ENCODE measurements around the gene FANK1. TPM values are rescaled to one million over a fixed set of nuclear protein-coding genes. Genes with fewer than 3 reads are reported as not detected.

Gene FANK1
- total RNA-seq, 1 donor from 2014 or later: 3.3 TPM

GRCh38 chr10:125992254-125992653 lies 95.9 kb downstream of the FANK1 start:
- Mint-ChIP-seq H3K9me3 (ENCODE audit: low read depth) (no peaks in the 10 kb centered on the region), H3K27me3 (ENCODE audit: low read depth) (no peaks in the 10 kb centered on the region), H3K4me3 (ENCODE audit: unreplicated experiment) (no peak overlapping the region), H3K36me3 (ENCODE audit: low read depth) (peaks cover 1% of the 10 kb centered on the region), H3K27ac (ENCODE audit: unreplicated experiment) (no peak overlapping the region), H3K4me1 (ENCODE audit: low read depth) (peaks cover 11% of the 10 kb centered on the region)
- no peak for DNase-seq (ENCODE audit: low spot score)
- TF ChIP-seq CTCF (IDR thresholded peaks at IDR 0.05): no peak

- H3K4me3 Mint-ChIP-seq (ENCODE audit: unreplicated experiment): no peak overlapping the region
- peaks cover 4% of the 10 kb centered on the region for H3K36me3 Mint-ChIP-seq (ENCODE audit: low read depth)
- DNase-seq (ENCODE audit: low spot score): no peak
- H3K4me1 Mint-ChIP-seq (ENCODE audit: low read depth): peaks cover 11% of the 10 kb centered on the region
- H3K27ac Mint-ChIP-seq (ENCODE audit: unreplicated experiment): no peak overlapping the region
- H3K27me3 Mint-ChIP-seq (ENCODE audit: low read depth): no peaks in the 10 kb centered on the region
- TF ChIP-seq CTCF (IDR thresholded peaks at IDR 0.05): no peak
- H3K9me3 Mint-ChIP-seq (ENCODE audit: low read depth): no peaks in the 10 kb centered on the region
Measured at GRCh38 chr10:125994601-125995000, 98.2 kb downstream of the FANK1 start.

- DNase-seq (ENCODE audit: low spot score): no peak
- Mint-ChIP-seq H3K4me1 (ENCODE audit: low read depth) (peaks cover 13% of the 10 kb centered on the region), H3K27ac (ENCODE audit: unreplicated experiment) (no peak overlapping the region), H3K4me3 (ENCODE audit: unreplicated experiment) (no peak overlapping the region), H3K9me3 (ENCODE audit: low read depth) (no peaks in the 10 kb centered on the region), H3K27me3 (ENCODE audit: low read depth) (no peaks in the 10 kb centered on the region), H3K36me3 (ENCODE audit: low read depth) (peaks cover 4% of the 10 kb centered on the region)
- TF ChIP-seq CTCF (IDR thresholded peaks at IDR 0.05): no peak
Measured at GRCh38 chr10:125995726-125996304, 99.5 kb downstream of the FANK1 start.

- H3K27me3 Mint-ChIP-seq (ENCODE audit: low read depth): no peaks in the 10 kb centered on the region
- TF ChIP-seq CTCF (IDR thresholded peaks at IDR 0.05): no peak
- H3K36me3 Mint-ChIP-seq (ENCODE audit: low read depth): peaks cover 4% of the 10 kb centered on the region
- DNase-seq (ENCODE audit: low spot score): no peak
- no peaks in the 10 kb centered on the region for H3K9me3 Mint-ChIP-seq (ENCODE audit: low read depth)
- H3K4me1 Mint-ChIP-seq (ENCODE audit: low read depth): peaks cover 13% of the 10 kb centered on the region
- no peak overlapping the region for H3K4me3 Mint-ChIP-seq (ENCODE audit: unreplicated experiment)
- no peak overlapping the region for H3K27ac Mint-ChIP-seq (ENCODE audit: unreplicated experiment)
Measured at GRCh38 chr10:125997586-125997985, 101.2 kb downstream of the FANK1 start.

- H3K27ac Mint-ChIP-seq (ENCODE audit: unreplicated experiment): no peak overlapping the region
- H3K9me3 Mint-ChIP-seq (ENCODE audit: low read depth): no peaks in the 10 kb centered on the region
- peaks cover 13% of the 10 kb centered on the region for H3K4me1 Mint-ChIP-seq (ENCODE audit: low read depth)
- no peaks in the 10 kb centered on the region for H3K27me3 Mint-ChIP-seq (ENCODE audit: low read depth)
- peaks cover 4% of the 10 kb centered on the region for H3K36me3 Mint-ChIP-seq (ENCODE audit: low read depth)
- TF ChIP-seq CTCF (IDR thresholded peaks at IDR 0.05): no peak
- no peak for DNase-seq (ENCODE audit: low spot score)
- no peak overlapping the region for H3K4me3 Mint-ChIP-seq (ENCODE audit: unreplicated experiment)
Measured at GRCh38 chr10:125999694-126000093, 103.3 kb downstream of the FANK1 start.

All from chondrocyte (in vitro differentiated cells).